ENCODE data around the gene KCNAB1. TPM values are rescaled to one million over a fixed set of nuclear protein-coding genes. Genes with fewer than 3 reads are reported as not detected.

Gene KCNAB1
- total RNA-seq, 3 donors from 2014 or later, result 0.65 to 13.5 (median 1.2) TPM

DNA sequence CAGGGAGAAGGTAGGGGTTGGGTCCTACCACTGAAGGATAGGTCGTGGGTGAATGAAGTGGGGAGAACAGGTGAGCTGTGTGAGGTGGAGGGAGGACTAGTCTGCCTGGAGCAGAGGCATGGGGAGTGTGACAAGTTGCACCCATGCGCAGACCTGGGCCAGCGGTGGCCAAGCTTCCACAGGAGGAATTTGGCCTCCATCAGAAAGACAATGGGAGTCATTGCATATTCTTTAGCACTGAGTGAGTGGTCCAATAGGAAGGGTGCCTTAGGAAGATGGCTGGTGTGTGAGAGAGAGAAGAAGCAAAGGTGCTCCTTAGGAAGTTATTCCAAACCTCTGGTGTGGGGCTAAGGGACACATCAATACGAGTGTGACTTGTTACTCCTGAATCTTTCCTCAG is 191.1 kb downstream of the KCNAB1 start:
- ATAC-seq (no peak), DNase-seq (no peak)
- no peak for TF ChIP-seq CTCF (IDR thresholded peaks at IDR 0.05)
- Histone ChIP-seq H3K9me3 (no peaks in the 10 kb centered on the region), H3K4me1 (ENCODE audit: low read depth) (no peaks in the 10 kb centered on the region), H3K4me3 (no peak overlapping the region), H3K36me3 (ENCODE audit: low read depth) (no peaks in the 10 kb centered on the region)
- intact Hi-C loops (cut with DNase I, micrococcal nuclease), result no loop called here

GRCh38 chr3:156311930-156312329 is 191.6 kb downstream of the KCNAB1 start:
- ATAC-seq (no peak), DNase-seq (no peak)
- Histone ChIP-seq H3K4me1 (ENCODE audit: low read depth) (no peaks in the 10 kb centered on the region), H3K36me3 (ENCODE audit: low read depth) (no peaks in the 10 kb centered on the region), H3K4me3 (no peak overlapping the region), H3K9me3 (no peaks in the 10 kb centered on the region)
- no peak for TF ChIP-seq CTCF (IDR thresholded peaks at IDR 0.05)
- intact Hi-C loops (cut with DNase I, micrococcal nuclease), result no loop called here

GRCh38 chr3:156316076-156316475 is 195.7 kb downstream of the KCNAB1 start:
- TF ChIP-seq CTCF (IDR thresholded peaks at IDR 0.05), result no peak
- no peaks in the 10 kb centered on the region for H3K9me3 ChIP-seq
- H3K36me3 ChIP-seq (ENCODE audit: low read depth), result no peaks in the 10 kb centered on the region
- DNase-seq (no peak), ATAC-seq (no peak)
- intact Hi-C loops (cut with DNase I, micrococcal nuclease), result no loop called here
- H3K4me1 ChIP-seq (ENCODE audit: low read depth), result no peaks in the 10 kb centered on the region
- no peak overlapping the region for H3K4me3 ChIP-seq

DNA sequence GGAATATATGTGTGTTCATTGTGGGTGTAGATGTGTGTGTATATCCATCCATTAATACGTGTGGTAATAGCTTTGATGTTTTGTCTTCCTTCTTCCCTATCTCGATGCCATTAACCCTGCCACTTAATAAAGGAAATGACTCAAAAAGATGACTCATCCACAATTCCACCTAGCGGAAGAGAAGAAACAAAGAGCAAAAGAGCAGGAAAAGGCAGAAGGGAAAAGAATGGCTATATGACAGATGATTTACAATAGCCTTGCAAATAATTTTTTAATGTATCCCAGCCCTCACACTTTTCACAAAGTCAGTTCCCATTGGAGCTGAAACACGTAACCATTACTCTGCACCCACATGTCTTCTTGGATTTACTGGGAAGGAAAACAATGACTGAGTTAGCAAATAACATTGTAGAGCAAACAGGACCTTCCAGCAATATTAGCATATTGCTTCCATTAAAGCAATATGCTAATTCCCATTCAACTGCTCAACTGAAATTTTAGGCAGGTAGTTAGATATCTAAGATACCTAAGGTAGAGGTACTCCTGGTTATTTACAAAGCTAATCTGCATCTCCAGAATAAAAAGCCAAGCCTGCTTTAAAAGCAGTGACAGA is 197.2 kb downstream of the KCNAB1 start:
- no peaks in the 10 kb centered on the region for H3K9me3 ChIP-seq
- no peaks in the 10 kb centered on the region for H3K36me3 ChIP-seq (ENCODE audit: low read depth)
- DNase-seq (no peak), ATAC-seq (no peak)
- H3K4me3 ChIP-seq, result no peak overlapping the region
- H3K4me1 ChIP-seq (ENCODE audit: low read depth), result no peaks in the 10 kb centered on the region
- TF ChIP-seq CTCF (IDR thresholded peaks at IDR 0.05), result no peak
- intact Hi-C loops (cut with DNase I, micrococcal nuclease), result no loop called here

GRCh38 chr3:156321945-156322344 is 201.6 kb downstream of the KCNAB1 start:
- no peak overlapping the region for H3K4me3 ChIP-seq
- DNase-seq (no peak), ATAC-seq (no peak)
- no peaks in the 10 kb centered on the region for H3K9me3 ChIP-seq
- no peaks in the 10 kb centered on the region for H3K36me3 ChIP-seq (ENCODE audit: low read depth)
- intact Hi-C loops (cut with DNase I, micrococcal nuclease), result no loop called here
- H3K4me1 ChIP-seq (ENCODE audit: low read depth), result no peaks in the 10 kb centered on the region
- no peak for TF ChIP-seq CTCF (IDR thresholded peaks at IDR 0.05)

- no peak for TF ChIP-seq CTCF (IDR thresholded peaks at IDR 0.05)
- no peak overlapping the region for H3K4me3 ChIP-seq
- no peaks in the 10 kb centered on the region for H3K4me1 ChIP-seq (ENCODE audit: low read depth)
- intact Hi-C loops (cut with DNase I, micrococcal nuclease), result no loop called here
- ATAC-seq, result no peak
- no peaks in the 10 kb centered on the region for H3K36me3 ChIP-seq (ENCODE audit: low read depth)
- no peaks in the 10 kb centered on the region for H3K9me3 ChIP-seq
- no peak for DNase-seq
Measured at GRCh38 chr3:156323466-156323865, 203.1 kb downstream of the KCNAB1 start.

Measured in mucosa of descending colon (tissue), 3 donors.